PC-9 (cell line): ENCODE data around the gene CEP83. TPM values are rescaled to one million over a fixed set of nuclear protein-coding genes. Genes with fewer than 3 reads are reported as not detected.

Experiments
- BruUV-seq: library from RNA; stranded (reverse); fragments of 400-500 nt; replicated peaks from 2 replicates; lab custom pipeline; 2021; lab: Mats Ljungman, UMichigan
- CTCF ChIA-PET: fragments of 300-600 bp; sonication (Branson Sonifier 250); formaldehyde crosslinking; loops from one replicate; lab custom pipeline; 2022; ENCODE audit warnings: antibody characterized with exemption; lab: Charles Lee
- POLR2A ChIA-PET: fragments of 300-600 bp; sonication (Branson Sonifier 250); formaldehyde crosslinking; loops from one replicate; lab custom pipeline; 2022; ENCODE audit warnings: antibody characterized with exemption; ENCODE audit not compliant: unreplicated experiment; lab: Charles Lee
- DNase-seq, 2 experiments: peaks; one replicate each; pipeline versions ENCODE4 v3.0.0 to v3.0.0-alpha.2; 2015 to 2022; ENCODE audit warnings: mixed read lengths in 1 of 2
- H2AFZ ChIP-seq: fragments of 200-600 bp; sonication (generic); 2 replicates; pipeline ENCODE4 v1.8.1; 2017; ENCODE audit warnings: antibody characterized with exemption
- H3F3A ChIP-seq: fragments of 200-600 bp; sonication (generic); 2 replicates; pipeline ENCODE4 v1.8.1; 2017; ENCODE audit warnings: antibody characterized with exemption, mild to moderate bottlenecking, low read depth; ENCODE audit not compliant: insufficient read depth
- H3K27ac ChIP-seq: fragments of 200-600 bp; sonication (generic); 2 replicates; pipeline ENCODE4 v1.6.1; 2016; ENCODE audit warnings: mixed run types
- H3K27me3 ChIP-seq: fragments of 200-600 bp; sonication (generic); 2 replicates; pipeline ENCODE4 v1.6.1; 2016; ENCODE audit warnings: low read depth, mixed run types; ENCODE audit not compliant: insufficient read depth
- H3K36me3 ChIP-seq: fragments of 200-600 bp; sonication (generic); 2 replicates; pipeline ENCODE4 v1.6.1; 2016; ENCODE audit warnings: low read depth, mixed run types
- H3K4me1 ChIP-seq: fragments of 200-600 bp; sonication (generic); replicated peaks from 2 replicates; pipeline ENCODE4 v1.6.1; 2016; ENCODE audit warnings: mixed run types; ENCODE audit not compliant: insufficient read depth
- H3K4me2 ChIP-seq: fragments of 200-600 bp; sonication (generic); 2 replicates; pipeline ENCODE4 v1.6.1; 2017; ENCODE audit warnings: mixed run types
- H3K4me3 ChIP-seq: fragments of 200-600 bp; sonication (generic); 2 replicates; pipeline ENCODE4 v1.6.1; 2016; ENCODE audit warnings: mixed run types
- H3K79me2 ChIP-seq: fragments of 200-600 bp; sonication (generic); 2 replicates; pipeline ENCODE4 v1.6.1; 2017; ENCODE audit warnings: low read depth, mixed run types
- H3K9me2 ChIP-seq: fragments of 200-600 bp; sonication (generic); 2 replicates; pipeline ENCODE4 v1.8.1; 2017; ENCODE audit warnings: mild to moderate bottlenecking; ENCODE audit not compliant: insufficient read depth
- H3K9me3 ChIP-seq: fragments of 200-600 bp; sonication (generic); 2 replicates; pipeline ENCODE4 v1.8.1; 2016; ENCODE audit warnings: low read depth; ENCODE audit not compliant: insufficient read depth
- H4K20me1 ChIP-seq: fragments of 200-600 bp; sonication (generic); 2 replicates; pipeline ENCODE4 v1.8.1; 2017; ENCODE audit not compliant: insufficient read depth
- EZH2 ChIP-seq: fragments of 200-600 bp; sonication (generic); IDR thresholded peaks from 2 replicates; pipeline ENCODE4 v1.8.0; 2017; ENCODE audit warnings: antibody characterized with exemption, low read depth
- intact Hi-C: fragments of 100-400 bp; cut with micrococcal nuclease; formaldehyde crosslinking; loops from one replicate; pipeline ENCODE4 v1.10.0; 2022; ENCODE audit not compliant: unreplicated experiment
- total RNA-seq: library from RNA; stranded (reverse); gene quantifications from 2 replicates; pipeline ENCODE4 v1.2.3, GENCODE V29; 2021
- TF ChIP-seq, protein P1 (sequence below): fragments of 200-600 bp; sonication (generic); conservative IDR thresholded peaks from 2 replicates; pipeline ENCODE4 v1.6.1; 2017; ENCODE audit warnings: mixed run types, antibody characterized with exemption, mild to moderate bottlenecking, moderate library complexity

Gene CEP83
- total RNA-seq, 1 experiment from 2014 or later: 19.6 TPM

- H3K9me2 ChIP-seq: no peaks in the 10 kb centered on the region
Measured at GRCh38 chr12:94327809-94328208, 131.9 kb downstream of the CEP83 start.

GRCh38 chr12:94326727-94327126 is 132.9 kb downstream of the CEP83 start:
- Histone ChIP-seq H3K9me2 (no peaks in the 10 kb centered on the region), H3K27me3 (no peaks in the 10 kb centered on the region), H3K79me2 (no peaks in the 10 kb centered on the region), H3K36me3 (no peaks in the 10 kb centered on the region; the same call in 1 of the 2 replicates), H3K4me3 (no peak overlapping the region), H3K27ac (no peak overlapping the region), H4K20me1 (no peaks in the 10 kb centered on the region), H3K9me3 (no peaks in the 10 kb centered on the region), H2AFZ (no peak overlapping the region), H3K4me1 (no peaks in the 10 kb centered on the region), H3K4me2 (no peak overlapping the region), H3F3A (0 out of 2 replicates have a peak, but pooled peaks cover 2% of the 10 kb centered on the region)
- intact Hi-C loops: no loop called here
- ChIA-PET CTCF (no interaction called here), POLR2A (no interaction called here)
- peak in 1 of 2 experiments; percentile 46 for DNase-seq
- TF ChIP-seq EZH2: no peak
- TF ChIP-seq, protein P1, sequence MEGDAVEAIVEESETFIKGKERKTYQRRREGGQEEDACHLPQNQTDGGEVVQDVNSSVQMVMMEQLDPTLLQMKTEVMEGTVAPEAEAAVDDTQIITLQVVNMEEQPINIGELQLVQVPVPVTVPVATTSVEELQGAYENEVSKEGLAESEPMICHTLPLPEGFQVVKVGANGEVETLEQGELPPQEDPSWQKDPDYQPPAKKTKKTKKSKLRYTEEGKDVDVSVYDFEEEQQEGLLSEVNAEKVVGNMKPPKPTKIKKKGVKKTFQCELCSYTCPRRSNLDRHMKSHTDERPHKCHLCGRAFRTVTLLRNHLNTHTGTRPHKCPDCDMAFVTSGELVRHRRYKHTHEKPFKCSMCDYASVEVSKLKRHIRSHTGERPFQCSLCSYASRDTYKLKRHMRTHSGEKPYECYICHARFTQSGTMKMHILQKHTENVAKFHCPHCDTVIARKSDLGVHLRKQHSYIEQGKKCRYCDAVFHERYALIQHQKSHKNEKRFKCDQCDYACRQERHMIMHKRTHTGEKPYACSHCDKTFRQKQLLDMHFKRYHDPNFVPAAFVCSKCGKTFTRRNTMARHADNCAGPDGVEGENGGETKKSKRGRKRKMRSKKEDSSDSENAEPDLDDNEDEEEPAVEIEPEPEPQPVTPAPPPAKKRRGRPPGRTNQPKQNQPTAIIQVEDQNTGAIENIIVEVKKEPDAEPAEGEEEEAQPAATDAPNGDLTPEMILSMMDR: no peak
- BruUV-seq: no TSS peak

More at GRCh38 chr12:94327809-94328208, 131.9 kb downstream of the CEP83 start:
- H2AFZ ChIP-seq: no peak overlapping the region
- TF ChIP-seq, protein P1: no peak
- no peak for TF ChIP-seq EZH2
- DNase-seq: no peak
- ChIA-PET CTCF (no interaction called here), POLR2A (no interaction called here)
- no peaks in the 10 kb centered on the region for H4K20me1 ChIP-seq
- H3K27me3 ChIP-seq: no peaks in the 10 kb centered on the region
- H3K27ac ChIP-seq: no peak overlapping the region
- no TSS peak for BruUV-seq
- H3K9me3 ChIP-seq: no peaks in the 10 kb centered on the region
- H3K4me2 ChIP-seq: no peak overlapping the region
- no peaks in the 10 kb centered on the region for H3K79me2 ChIP-seq
- no peak overlapping the region for H3K4me3 ChIP-seq
- no peaks in the 10 kb centered on the region for H3K4me1 ChIP-seq
- H3K36me3 ChIP-seq: no peaks in the 10 kb centered on the region; the same call in 1 of the 2 replicates
- H3F3A ChIP-seq: 0 out of 2 replicates have a peak, but pooled peaks cover 2% of the 10 kb centered on the region
- intact Hi-C loops: no loop called here

- no peak overlapping the region for H3K4me3 ChIP-seq
- ChIA-PET CTCF (no interaction called here), POLR2A (no interaction called here)
- no peak overlapping the region for H2AFZ ChIP-seq
- no peaks in the 10 kb centered on the region; the same call in 1 of the 2 replicates for H3K36me3 ChIP-seq
- no peak overlapping the region for H3K27ac ChIP-seq
- no peaks in the 10 kb centered on the region for H3K9me2 ChIP-seq
- H3K4me1 ChIP-seq: no peaks in the 10 kb centered on the region
- intact Hi-C loops: no loop called here
- H3K4me2 ChIP-seq: no peak overlapping the region
- no TSS peak for BruUV-seq
- H3K9me3 ChIP-seq: peaks cover 4% of the 10 kb centered on the region; the same call in 1 of the 2 replicates
- 0 out of 2 replicates have a peak, but pooled peaks cover 2% of the 10 kb centered on the region for H3F3A ChIP-seq
- no peaks in the 10 kb centered on the region for H4K20me1 ChIP-seq
- H3K27me3 ChIP-seq: no peaks in the 10 kb centered on the region
- no peak for DNase-seq
- H3K79me2 ChIP-seq: no peaks in the 10 kb centered on the region
- TF ChIP-seq, protein P1: no peak
- TF ChIP-seq EZH2: no peak
Measured at GRCh38 chr12:94326234-94326633, 133.4 kb downstream of the CEP83 start.
